ENCODE data around the gene TDRD10. TPM values are rescaled to one million over a fixed set of nuclear protein-coding genes. Genes with fewer than 3 reads are reported as not detected.

TDRD10 gene
- 2.3 TPM for total RNA-seq

GRCh38 chr1:154502066-154502743 is at the start of gene TDRD10, which contains the start of gene SHE:
TDRD10 (plus strand) TSS chr1:154502219; CDS start chr1:154506904, 4,685 bp downstream.
SHE (minus strand) TSS chr1:154502412; CDS start chr1:154502026, 386 bp downstream.
- DNase-seq (ENCODE audit: low spot score) = no peak

- no peak for DNase-seq (ENCODE audit: low spot score)
Measured at GRCh38 chr1:154453161-154453560, 48.9 kb upstream of the TDRD10 start.

- DNase-seq (ENCODE audit: low spot score) = no peak
Measured at GRCh38 chr1:154453574-154454352, 48.3 kb upstream of the TDRD10 start.

GRCh38 chr1:154454386-154455120 is 47.5 kb upstream of the TDRD10 start:
- no peak for DNase-seq (ENCODE audit: low spot score)

- no peak for DNase-seq (ENCODE audit: low spot score)
Measured at GRCh38 chr1:154456631-154457030, 45.4 kb upstream of the TDRD10 start.

GRCh38 chr1:154459080-154459479 is 42.9 kb upstream of the TDRD10 start:
- no peak for DNase-seq (ENCODE audit: low spot score)

- no peak for DNase-seq (ENCODE audit: low spot score)
Measured at GRCh38 chr1:154460695-154461260, 41.2 kb upstream of the TDRD10 start.

GRCh38 chr1:154463512-154463990 is 38.5 kb upstream of the TDRD10 start:
- DNase-seq (ENCODE audit: low spot score) = peak; percentile 22

GRCh38 chr1:154465621-154466195 is 36.3 kb upstream of the TDRD10 start:
- no peak for DNase-seq (ENCODE audit: low spot score)

- no peak for DNase-seq (ENCODE audit: low spot score)
Measured at GRCh38 chr1:154466206-154466605, 35.8 kb upstream of the TDRD10 start.

GRCh38 chr1:154466921-154467417 is 35.0 kb upstream of the TDRD10 start:
- DNase-seq (ENCODE audit: low spot score) = no peak

- no peak for DNase-seq (ENCODE audit: low spot score)
Measured at GRCh38 chr1:154467434-154468102, 34.5 kb upstream of the TDRD10 start.

GRCh38 chr1:154468535-154469250 is 33.3 kb upstream of the TDRD10 start:
- DNase-seq (ENCODE audit: low spot score) = no peak

- DNase-seq (ENCODE audit: low spot score) = no peak
Measured at GRCh38 chr1:154469844-154470560, 32.0 kb upstream of the TDRD10 start.

GRCh38 chr1:154471304-154471703 is 30.7 kb upstream of the TDRD10 start:
- no peak for DNase-seq (ENCODE audit: low spot score)

GRCh38 chr1:154474802-154475201 is 27.2 kb upstream of the TDRD10 start:
- peak; percentile 86 for DNase-seq (ENCODE audit: low spot score)

- no peak for DNase-seq (ENCODE audit: low spot score)
Measured at GRCh38 chr1:154476791-154477190, 25.2 kb upstream of the TDRD10 start.

- peak; percentile 62 for DNase-seq (ENCODE audit: low spot score)
Measured at GRCh38 chr1:154478013-154478412, 24.0 kb upstream of the TDRD10 start.

- DNase-seq (ENCODE audit: low spot score) = no peak
Measured at GRCh38 chr1:154478639-154479038, 23.4 kb upstream of the TDRD10 start.
